ENCODE measurements around the gene ZFAND3. TPM values are rescaled to one million over a fixed set of nuclear protein-coding genes. Genes with fewer than 3 reads are reported as not detected.

The ZFAND3 gene
- total RNA-seq, 1 experiment from 2014 or later: 64.0 TPM

DNA sequence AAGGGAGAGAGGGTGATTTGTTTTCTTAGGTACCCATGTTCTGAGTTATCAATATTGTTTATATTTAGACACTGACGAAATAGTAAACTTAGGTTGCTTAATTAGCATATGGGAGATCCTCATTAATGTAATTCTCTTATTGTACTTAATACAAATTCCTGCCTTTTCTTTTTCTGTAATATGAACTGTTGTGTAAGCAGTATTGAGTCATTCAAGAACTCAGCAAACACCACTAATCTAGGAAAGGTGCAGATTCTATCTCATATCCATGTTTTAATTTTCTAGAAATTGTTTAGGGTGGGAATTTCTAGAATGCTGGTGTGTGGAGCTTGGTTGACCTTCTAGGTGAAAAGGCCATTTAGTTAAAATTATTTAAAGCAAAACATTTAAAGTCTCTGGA is 216.0 kb downstream of the ZFAND3 start:
- Histone ChIP-seq H3K27ac (ENCODE audit: low read depth, low read length, poor library complexity, severe bottlenecking) (no peak overlapping the region), H3K9me3 (ENCODE audit: low read depth, low read length, poor library complexity, severe bottlenecking) (no peaks in the 10 kb centered on the region), H3K36me3 (ENCODE audit: insufficient read depth, low read length, poor library complexity, severe bottlenecking) (no peaks in the 10 kb centered on the region), H3K4me3 (ENCODE audit: low read depth, low read length, poor library complexity, severe bottlenecking) (no peak overlapping the region), H3K27me3 (replicated peaks; ENCODE audit: insufficient read depth, low read depth, low read length, poor library complexity) (no peaks in the 10 kb centered on the region), H3K4me1 (ENCODE audit: insufficient read depth, low read length, poor library complexity, severe bottlenecking) (peaks cover 36% of the 10 kb centered on the region)
- no peak for DNase-seq (ENCODE audit: low spot score)
- BruUV-seq (replicated peaks): no TSS peak
- TF ChIP-seq, protein P1, sequence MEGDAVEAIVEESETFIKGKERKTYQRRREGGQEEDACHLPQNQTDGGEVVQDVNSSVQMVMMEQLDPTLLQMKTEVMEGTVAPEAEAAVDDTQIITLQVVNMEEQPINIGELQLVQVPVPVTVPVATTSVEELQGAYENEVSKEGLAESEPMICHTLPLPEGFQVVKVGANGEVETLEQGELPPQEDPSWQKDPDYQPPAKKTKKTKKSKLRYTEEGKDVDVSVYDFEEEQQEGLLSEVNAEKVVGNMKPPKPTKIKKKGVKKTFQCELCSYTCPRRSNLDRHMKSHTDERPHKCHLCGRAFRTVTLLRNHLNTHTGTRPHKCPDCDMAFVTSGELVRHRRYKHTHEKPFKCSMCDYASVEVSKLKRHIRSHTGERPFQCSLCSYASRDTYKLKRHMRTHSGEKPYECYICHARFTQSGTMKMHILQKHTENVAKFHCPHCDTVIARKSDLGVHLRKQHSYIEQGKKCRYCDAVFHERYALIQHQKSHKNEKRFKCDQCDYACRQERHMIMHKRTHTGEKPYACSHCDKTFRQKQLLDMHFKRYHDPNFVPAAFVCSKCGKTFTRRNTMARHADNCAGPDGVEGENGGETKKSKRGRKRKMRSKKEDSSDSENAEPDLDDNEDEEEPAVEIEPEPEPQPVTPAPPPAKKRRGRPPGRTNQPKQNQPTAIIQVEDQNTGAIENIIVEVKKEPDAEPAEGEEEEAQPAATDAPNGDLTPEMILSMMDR (conservative IDR thresholded peaks at IDR 0.05; ENCODE audit: low read depth, low read length): no peak
- TF ChIP-seq EZH2 (IDR thresholded peaks at IDR 0.05; ENCODE audit: borderline replicate concordance, low read depth, low read length, poor library complexity, severe bottlenecking): no peak
- CTCF ChIA-PET: no interaction called here
- intact Hi-C loops (cut with micrococcal nuclease; ENCODE audit: unreplicated experiment): no loop called here
- POLR2A ChIA-PET (ENCODE audit: low non-redundant PET): no interaction called here

GRCh38 chr6:38039502-38039901 is 220.0 kb downstream of the ZFAND3 start:
- H3K27me3 ChIP-seq (replicated peaks; ENCODE audit: insufficient read depth, low read depth, low read length, poor library complexity): no peaks in the 10 kb centered on the region
- intact Hi-C loops (cut with micrococcal nuclease; ENCODE audit: unreplicated experiment): no loop called here
- H3K27ac ChIP-seq (ENCODE audit: low read depth, low read length, poor library complexity, severe bottlenecking): no peak overlapping the region
- no TSS peak for BruUV-seq (replicated peaks)
- H3K4me1 ChIP-seq (ENCODE audit: insufficient read depth, low read length, poor library complexity, severe bottlenecking): peaks cover 26% of the 10 kb centered on the region
- no peak overlapping the region for H3K4me3 ChIP-seq (ENCODE audit: low read depth, low read length, poor library complexity, severe bottlenecking)
- H3K9me3 ChIP-seq (ENCODE audit: low read depth, low read length, poor library complexity, severe bottlenecking): no peaks in the 10 kb centered on the region
- POLR2A ChIA-PET (ENCODE audit: low non-redundant PET): no interaction called here
- no peaks in the 10 kb centered on the region for H3K36me3 ChIP-seq (ENCODE audit: insufficient read depth, low read length, poor library complexity, severe bottlenecking)
- CTCF ChIA-PET: no interaction called here
- TF ChIP-seq, protein P1 (conservative IDR thresholded peaks at IDR 0.05; ENCODE audit: low read depth, low read length): no peak
- TF ChIP-seq EZH2 (IDR thresholded peaks at IDR 0.05; ENCODE audit: borderline replicate concordance, low read depth, low read length, poor library complexity, severe bottlenecking): no peak
- DNase-seq (ENCODE audit: low spot score): no peak

- Histone ChIP-seq H3K27ac (ENCODE audit: low read depth, low read length, poor library complexity, severe bottlenecking) (no peak overlapping the region), H3K4me3 (ENCODE audit: low read depth, low read length, poor library complexity, severe bottlenecking) (no peak overlapping the region), H3K27me3 (replicated peaks; ENCODE audit: insufficient read depth, low read depth, low read length, poor library complexity) (no peaks in the 10 kb centered on the region), H3K4me1 (ENCODE audit: insufficient read depth, low read length, poor library complexity, severe bottlenecking) (peaks cover 18% of the 10 kb centered on the region), H3K9me3 (ENCODE audit: low read depth, low read length, poor library complexity, severe bottlenecking) (no peaks in the 10 kb centered on the region), H3K36me3 (ENCODE audit: insufficient read depth, low read length, poor library complexity, severe bottlenecking) (no peaks in the 10 kb centered on the region)
- DNase-seq (ENCODE audit: low spot score): no peak
- no TSS peak for BruUV-seq (replicated peaks)
- ChIA-PET POLR2A (ENCODE audit: low non-redundant PET) (no interaction called here), CTCF (no interaction called here)
- TF ChIP-seq, protein P1 (conservative IDR thresholded peaks at IDR 0.05; ENCODE audit: low read depth, low read length): no peak
- no peak for TF ChIP-seq EZH2 (IDR thresholded peaks at IDR 0.05; ENCODE audit: borderline replicate concordance, low read depth, low read length, poor library complexity, severe bottlenecking)
- intact Hi-C loops (cut with micrococcal nuclease; ENCODE audit: unreplicated experiment): no loop called here
Measured at GRCh38 chr6:38040254-38040653, 220.7 kb downstream of the ZFAND3 start.
